Vagina (tissue), 2 donors: ENCODE data around the gene NINL. TPM values are rescaled to one million over a fixed set of nuclear protein-coding genes. Genes with fewer than 3 reads are reported as not detected.
"Not testable (repeated sequence)": the region's sequence is repeated elsewhere in the genome, so short reads cannot be mapped to it uniquely, and the experiment has no call there.

Experiments used
- DNase-seq, 2 donors: peaks; one replicate each; pipeline ENCODE4 v3.0.0-alpha.2; 2017; ENCODE audit errors: extremely low spot score in 2 of 2
- H3K27ac ChIP-seq: fragments of 200-600 bp; sonication (generic); one replicate; pipeline ENCODE4 v1.5.1; 2019
- H3K27me3 ChIP-seq: fragments of 200-600 bp; sonication (generic); one replicate; pipeline ENCODE4 v1.5.1; 2019
- H3K36me3 ChIP-seq, 2 donors: fragments of 200-600 bp; sonication (generic); one replicate each; pipeline ENCODE4 v1.5.1; 2017 to 2019
- H3K4me1 ChIP-seq: fragments of 200-600 bp; sonication (generic); one replicate; pipeline ENCODE4 v1.5.1; 2019
- H3K4me3 ChIP-seq, 2 donors: fragments of 200-600 bp; sonication (generic); 1 replicate in 1 of 2; 2 replicates in 1 of 2; pipeline ENCODE4 v1.5.1; 2016 to 2019
- H3K9me3 ChIP-seq: fragments of 200-600 bp; sonication (generic); one replicate; pipeline ENCODE4 v1.5.1; 2019
- CTCF ChIP-seq, 3 experiments: fragments of 450-650 bp in 2 of 3; fragments of 200-600 bp in 1 of 3; sonication (generic) in 1 of 3; IDR thresholded peaks; one replicate each; pipeline ENCODE4 v1.5.1; 2017 to 2019; ENCODE audit warnings: antibody characterized with exemption in 3 of 3, mild to moderate bottlenecking in 2 of 3, moderate library complexity in 2 of 3
- POLR2A ChIP-seq, 2 donors: fragments of 450-650 bp; IDR thresholded peaks; one replicate each; pipeline ENCODE4 v1.6.1; 2017; ENCODE audit warnings: antibody characterized with exemption in 2 of 2, mild to moderate bottlenecking in 2 of 2, moderate library complexity in 2 of 2
- POLR2AphosphoS5 ChIP-seq, 2 donors: sonication (generic); formaldehyde crosslinking; IDR thresholded peaks; one replicate each; pipeline ENCODE4 v1.9.0; 2017; ENCODE audit warnings: antibody characterized with exemption in 2 of 2, mild to moderate bottlenecking in 2 of 2, low read depth in 1 of 2; ENCODE audit not compliant: insufficient read depth in 1 of 2
- intact Hi-C: fragments of 100-400 bp; cut with DNase I; formaldehyde crosslinking; loops from one replicate; pipeline ENCODE4 v1.15.1; 2023
- total RNA-seq: library from RNA; depleted of rRNA; stranded (reverse); fragments of >200 nt; gene quantifications from one replicate; pipeline ENCODE4 v1.2.3, GENCODE V29; 2016

The NINL gene
- total RNA-seq, 1 donor from 2014 or later: 11.5 TPM

GRCh38 chr20:25507385-25508082, 77.8 kb downstream of the NINL start:
- DNase-seq: no peak
- no peaks in the 10 kb centered on the region for H3K9me3 ChIP-seq
- no peak overlapping the region for H3K4me3 ChIP-seq
- H3K4me1 ChIP-seq: no peaks in the 10 kb centered on the region
- H3K27me3 ChIP-seq: no peaks in the 10 kb centered on the region
- TF ChIP-seq POLR2A (IDR thresholded peaks at IDR 0.05) (no peak), CTCF (IDR thresholded peaks at IDR 0.05) (no peak), POLR2AphosphoS5 (IDR thresholded peaks at IDR 0.05; ENCODE audit: insufficient read depth in 1 of 2, low read depth in 1 of 2) (no peak)
- no peak overlapping the region for H3K27ac ChIP-seq
- peaks cover 0 to 30% of the 10 kb centered on the region in 2 donors for H3K36me3 ChIP-seq
- intact Hi-C loops: no loop called here

DNA sequence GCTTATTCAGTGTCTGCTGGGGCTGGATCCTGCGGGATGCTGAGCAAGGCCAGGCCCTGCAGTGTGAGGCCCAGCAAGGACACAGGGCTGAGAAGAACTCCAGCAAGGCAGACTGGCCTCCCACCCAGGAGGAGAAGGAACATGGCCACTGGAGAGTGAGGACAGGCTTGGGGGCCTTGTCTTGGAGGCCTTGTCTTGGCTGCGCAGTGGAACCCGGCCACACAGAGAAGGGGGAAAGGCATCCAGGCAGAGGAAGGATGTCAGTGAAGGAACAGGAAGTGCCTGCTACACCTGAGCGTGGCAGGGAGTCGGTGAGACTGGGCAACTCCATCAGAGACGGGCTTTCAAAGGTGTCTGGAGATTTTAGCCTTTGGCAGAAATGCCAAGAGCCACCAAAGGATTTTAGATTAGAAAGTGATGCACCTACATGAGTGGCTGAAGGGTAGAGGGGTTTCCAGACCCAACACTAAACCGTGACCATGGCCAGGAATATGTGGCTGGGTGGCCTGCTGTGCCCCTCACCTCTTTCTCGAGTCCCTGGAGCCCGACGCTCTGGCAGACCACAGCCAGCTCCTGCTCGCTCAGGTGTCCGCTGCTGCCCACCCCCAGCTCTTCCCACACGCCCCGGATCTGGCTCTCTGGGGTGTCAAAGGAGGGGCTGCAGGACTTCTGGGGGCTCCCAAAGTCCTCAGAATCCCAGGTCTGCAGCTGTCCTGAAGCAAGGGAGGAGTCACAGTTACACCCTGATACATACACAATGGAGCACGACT, 80.8 kb downstream of the NINL start:
- intact Hi-C loops: no loop called here
- Histone ChIP-seq H3K9me3 (no peaks in the 10 kb centered on the region), H3K27me3 (no peaks in the 10 kb centered on the region), H3K4me3 (no peak overlapping the region), H3K4me1 (no peaks in the 10 kb centered on the region), H3K27ac (no peak overlapping the region), H3K36me3 (peaks cover 0 to 6% of the 10 kb centered on the region in 2 donors)
- TF ChIP-seq CTCF (IDR thresholded peaks at IDR 0.05) (no peak), POLR2AphosphoS5 (IDR thresholded peaks at IDR 0.05; ENCODE audit: insufficient read depth in 1 of 2, low read depth in 1 of 2) (no peak), POLR2A (IDR thresholded peaks at IDR 0.05) (no peak)
- DNase-seq: no peak

DNA sequence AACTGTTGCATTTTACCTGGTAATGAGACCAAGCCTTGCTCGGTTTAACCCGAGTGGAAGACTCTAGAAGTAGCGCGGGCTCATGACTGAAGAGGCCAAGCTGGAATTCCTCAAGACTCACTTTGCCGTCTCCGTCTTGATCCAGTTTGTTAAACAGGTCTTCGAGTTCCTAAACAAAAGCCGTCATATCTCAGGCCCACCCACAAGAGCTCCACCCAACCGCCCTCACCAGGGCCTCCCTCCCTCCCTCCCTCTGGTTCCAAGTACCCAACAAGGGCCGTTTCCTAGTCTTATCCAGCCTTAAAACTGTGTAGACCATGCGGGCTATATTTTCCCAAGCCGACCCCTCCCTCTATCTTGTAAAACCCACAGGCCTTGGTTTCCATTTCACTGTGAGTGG, 81.4 kb downstream of the NINL start:
- Histone ChIP-seq H3K9me3 (no peaks in the 10 kb centered on the region), H3K27me3 (no peaks in the 10 kb centered on the region), H3K27ac (no peak overlapping the region), H3K36me3 (peaks cover 0 to 6% of the 10 kb centered on the region in 2 donors), H3K4me1 (no peaks in the 10 kb centered on the region), H3K4me3 (no peak overlapping the region)
- TF ChIP-seq POLR2A (IDR thresholded peaks at IDR 0.05): no peak
- no peak for TF ChIP-seq POLR2AphosphoS5 (IDR thresholded peaks at IDR 0.05; ENCODE audit: insufficient read depth in 1 of 2, low read depth in 1 of 2)
- TF ChIP-seq CTCF (IDR thresholded peaks at IDR 0.05): no peak
- no peak for DNase-seq
- intact Hi-C loops: no loop called here

DNA sequence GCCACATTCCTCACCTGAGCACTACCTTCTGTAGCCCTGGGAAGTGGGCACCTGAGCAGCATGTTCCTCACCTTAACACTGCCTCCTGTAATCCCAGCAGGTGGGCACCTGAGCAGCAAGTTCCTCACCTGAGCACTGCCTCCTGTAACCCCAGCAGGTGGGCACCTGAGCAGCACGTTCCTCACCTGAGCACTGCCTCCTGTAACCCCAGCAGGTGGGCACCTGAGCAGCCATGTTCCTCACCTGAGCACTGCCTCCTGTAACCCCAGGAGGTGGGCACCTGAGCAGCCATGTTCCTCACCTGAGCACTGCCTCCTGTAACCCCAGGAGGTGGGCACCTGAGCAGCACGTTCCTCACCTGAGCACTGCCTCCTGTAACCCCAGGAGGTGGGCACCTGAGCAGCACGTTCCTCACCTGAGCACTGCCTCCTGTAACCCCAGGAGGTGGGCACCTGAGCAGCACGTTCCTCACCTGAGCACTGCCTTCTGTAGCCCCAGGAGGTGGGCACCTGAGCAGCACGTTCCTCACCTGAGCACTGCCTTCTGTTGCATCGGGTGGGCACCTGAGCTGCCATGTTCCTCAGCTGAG, 82.2 kb downstream of the NINL start:
- H3K4me3 ChIP-seq, DNase-seq, H3K27ac ChIP-seq, H3K27me3 ChIP-seq, H3K4me1 ChIP-seq, intact Hi-C loops, H3K36me3 ChIP-seq, H3K9me3 ChIP-seq: not testable (repeated sequence)

DNA sequence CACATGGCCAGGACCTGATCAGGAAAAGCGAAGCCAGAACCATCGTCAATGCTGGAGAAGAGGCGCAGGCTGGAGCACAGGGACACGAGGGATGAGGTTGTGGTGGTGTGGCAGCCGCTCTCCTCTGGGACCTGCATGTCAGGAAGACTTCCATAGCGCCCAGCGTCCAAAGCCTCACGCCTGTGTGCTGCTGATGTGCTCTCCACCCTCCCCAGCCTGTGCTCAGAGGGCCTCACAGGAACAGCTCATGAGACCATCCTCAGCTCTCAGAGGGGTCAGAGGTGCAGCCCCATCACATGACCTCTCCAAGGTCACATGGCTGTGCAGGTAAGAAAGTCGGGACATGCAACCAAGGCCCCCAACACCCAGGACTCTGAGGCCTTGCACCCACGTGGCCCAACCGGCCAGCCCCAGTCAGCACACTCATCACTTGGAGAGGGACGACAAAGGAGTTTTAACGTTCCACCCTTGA, 84.4 kb downstream of the NINL start:
- no peak for DNase-seq
- no peak overlapping the region for H3K27ac ChIP-seq
- no peak overlapping the region for H3K4me3 ChIP-seq
- H3K9me3 ChIP-seq: no peaks in the 10 kb centered on the region
- no peaks in the 10 kb centered on the region for H3K27me3 ChIP-seq
- H3K36me3 ChIP-seq: peaks cover 0 to 6% of the 10 kb centered on the region in 2 donors
- no peaks in the 10 kb centered on the region for H3K4me1 ChIP-seq
- TF ChIP-seq CTCF (IDR thresholded peaks at IDR 0.05) (no peak), POLR2A (IDR thresholded peaks at IDR 0.05) (no peak), POLR2AphosphoS5 (IDR thresholded peaks at IDR 0.05; ENCODE audit: insufficient read depth in 1 of 2, low read depth in 1 of 2) (no peak)
- intact Hi-C loops: no loop called here
